ENCODE results near the gene CHMP4A. TPM values are rescaled to one million over a fixed set of nuclear protein-coding genes. Genes with fewer than 3 reads are reported as not detected.

The CHMP4A gene
- polyA plus RNA-seq, 1 donor, result 92.5 TPM

- peaks cover 18% of the 10 kb centered on the region for H3K4me1 ChIP-seq (ENCODE audit: control insufficient read depth, insufficient read depth, low read length)
- H3K27ac ChIP-seq (ENCODE audit: low read length), result no peak overlapping the region
- DNase-seq, result no peak
- no peaks in the 10 kb centered on the region for H3K27me3 ChIP-seq (ENCODE audit: control insufficient read depth, insufficient read depth, low read length)
- H3K36me3 ChIP-seq (ENCODE audit: control insufficient read depth, insufficient read depth, low read length), result peaks cover 59% of the 10 kb centered on the region
- H3K9me3 ChIP-seq (ENCODE audit: control insufficient read depth, low read depth, low read length), result no peaks in the 10 kb centered on the region
- 93% methylated on average over 3 of the region's 5 CpGs for WGBS (ENCODE audit: insufficient coverage, low lambda C conversion rate)
- no peak overlapping the region for H3K4me3 ChIP-seq (ENCODE audit: low read length)
These were observed 22.8 kb upstream of the CHMP4A start for GRCh38 chr14:24235804-24236688.

GRCh38 chr14:24234095-24235005 is 21.1 kb upstream of the CHMP4A start:
- no peaks in the 10 kb centered on the region for H3K27me3 ChIP-seq (ENCODE audit: control insufficient read depth, insufficient read depth, low read length)
- peaks cover 42% of the 10 kb centered on the region for H3K36me3 ChIP-seq (ENCODE audit: control insufficient read depth, insufficient read depth, low read length)
- peaks cover 12% of the 10 kb centered on the region for H3K4me1 ChIP-seq (ENCODE audit: control insufficient read depth, insufficient read depth, low read length)

GRCh38 chr14:24233538-24233866 is 20.2 kb upstream of the CHMP4A start:
- DNase-seq, result no peak
- 57% methylated on average over 1 of the region's 2 CpGs for WGBS (ENCODE audit: insufficient coverage, low lambda C conversion rate)

More at GRCh38 chr14:24234095-24235005, 21.1 kb upstream of the CHMP4A start:
- Histone ChIP-seq H3K27ac (ENCODE audit: low read length) (no peak overlapping the region), H3K9me3 (ENCODE audit: control insufficient read depth, low read depth, low read length) (no peaks in the 10 kb centered on the region), H3K4me3 (ENCODE audit: low read length) (no peak overlapping the region)
- no CpG with 5 or more reads among the region's 3 CpGs for WGBS (ENCODE audit: insufficient coverage, low lambda C conversion rate)
- DNase-seq, result no peak

GRCh38 chr14:24232645-24233537 is 19.6 kb upstream of the CHMP4A start, which contains the start of gene GMPR2:
GMPR2 (plus strand) TSS chr14:24232929; CDS start chr14:24233254, 325 bp downstream.
- Histone ChIP-seq H3K27me3 (ENCODE audit: control insufficient read depth, insufficient read depth, low read length) (no peaks in the 10 kb centered on the region), H3K27ac (ENCODE audit: low read length) (peak within 1 kb of the TSS; percentile 75), H3K4me1 (ENCODE audit: control insufficient read depth, insufficient read depth, low read length) (peaks cover 12% of the 10 kb centered on the region), H3K36me3 (ENCODE audit: control insufficient read depth, insufficient read depth, low read length) (peaks cover 33% of the 10 kb centered on the region), H3K9me3 (ENCODE audit: control insufficient read depth, low read depth, low read length) (no peaks in the 10 kb centered on the region), H3K4me3 (ENCODE audit: low read length) (peak within 1 kb of the TSS; percentile 62)
- no peak for DNase-seq
- WGBS (ENCODE audit: insufficient coverage, low lambda C conversion rate), result 0% methylated on average over 1 of the region's 38 CpGs

More at GRCh38 chr14:24233538-24233866, 20.2 kb upstream of the CHMP4A start:
- Histone ChIP-seq H3K27ac (ENCODE audit: low read length) (peak overlapping the region; percentile 75), H3K36me3 (ENCODE audit: control insufficient read depth, insufficient read depth, low read length) (peaks cover 35% of the 10 kb centered on the region), H3K9me3 (ENCODE audit: control insufficient read depth, low read depth, low read length) (no peaks in the 10 kb centered on the region), H3K27me3 (ENCODE audit: control insufficient read depth, insufficient read depth, low read length) (no peaks in the 10 kb centered on the region), H3K4me3 (ENCODE audit: low read length) (peak overlapping the region; percentile 62), H3K4me1 (ENCODE audit: control insufficient read depth, insufficient read depth, low read length) (peaks cover 12% of the 10 kb centered on the region)

GRCh38 chr14:24232121-24232644 is 18.9 kb upstream of the CHMP4A start, which contains the start of gene NEDD8:
NEDD8 (minus strand) TSS chr14:24232367; CDS start chr14:24232267, 100 bp downstream.
- Histone ChIP-seq H3K4me3 (ENCODE audit: low read length) (peak within 1 kb of the TSS; percentile 62), H3K36me3 (ENCODE audit: control insufficient read depth, insufficient read depth, low read length) (peaks cover 28% of the 10 kb centered on the region), H3K27ac (ENCODE audit: low read length) (peak within 1 kb of the TSS; percentile 75), H3K27me3 (ENCODE audit: control insufficient read depth, insufficient read depth, low read length) (no peaks in the 10 kb centered on the region), H3K9me3 (ENCODE audit: control insufficient read depth, low read depth, low read length) (no peaks in the 10 kb centered on the region), H3K4me1 (ENCODE audit: control insufficient read depth, insufficient read depth, low read length) (peaks cover 12% of the 10 kb centered on the region)
- no CpG with 5 or more reads among the region's 30 CpGs for WGBS (ENCODE audit: insufficient coverage, low lambda C conversion rate)
- peak; percentile 89 to 95 for DNase-seq

GRCh38 chr14:24231263-24232120 is 18.2 kb upstream of the CHMP4A start:
- H3K4me1 ChIP-seq (ENCODE audit: control insufficient read depth, insufficient read depth, low read length), result peaks cover 12% of the 10 kb centered on the region
- H3K27ac ChIP-seq (ENCODE audit: low read length), result peak overlapping the region; percentile 75
- 40% methylated on average over 1 of the region's 23 CpGs for WGBS (ENCODE audit: insufficient coverage, low lambda C conversion rate)
- H3K27me3 ChIP-seq (ENCODE audit: control insufficient read depth, insufficient read depth, low read length), result no peaks in the 10 kb centered on the region
- peaks cover 21% of the 10 kb centered on the region for H3K36me3 ChIP-seq (ENCODE audit: control insufficient read depth, insufficient read depth, low read length)
- H3K4me3 ChIP-seq (ENCODE audit: low read length), result peak overlapping the region; percentile 62
- H3K9me3 ChIP-seq (ENCODE audit: control insufficient read depth, low read depth, low read length), result no peaks in the 10 kb centered on the region
- no peak for DNase-seq

- Histone ChIP-seq H3K4me1 (ENCODE audit: control insufficient read depth, insufficient read depth, low read length) (peaks cover 12% of the 10 kb centered on the region), H3K9me3 (ENCODE audit: control insufficient read depth, low read depth, low read length) (no peaks in the 10 kb centered on the region), H3K27ac (ENCODE audit: low read length) (no peak overlapping the region), H3K36me3 (ENCODE audit: control insufficient read depth, insufficient read depth, low read length) (peaks cover 6% of the 10 kb centered on the region), H3K4me3 (ENCODE audit: low read length) (no peak overlapping the region), H3K27me3 (ENCODE audit: control insufficient read depth, insufficient read depth, low read length) (no peaks in the 10 kb centered on the region)
- no CpG with 5 or more reads among the region's 1 CpG for WGBS (ENCODE audit: insufficient coverage, low lambda C conversion rate)
- no peak for DNase-seq
These were observed 15.6 kb upstream of the CHMP4A start for GRCh38 chr14:24228902-24229301.

- peaks cover 6% of the 10 kb centered on the region for H3K36me3 ChIP-seq (ENCODE audit: control insufficient read depth, insufficient read depth, low read length)
- H3K27ac ChIP-seq (ENCODE audit: low read length), result no peak overlapping the region
- no peaks in the 10 kb centered on the region for H3K27me3 ChIP-seq (ENCODE audit: control insufficient read depth, insufficient read depth, low read length)
- H3K4me3 ChIP-seq (ENCODE audit: low read length), result no peak overlapping the region
- H3K9me3 ChIP-seq (ENCODE audit: control insufficient read depth, low read depth, low read length), result no peaks in the 10 kb centered on the region
- DNase-seq, result no peak
- peaks cover 4% of the 10 kb centered on the region for H3K4me1 ChIP-seq (ENCODE audit: control insufficient read depth, insufficient read depth, low read length)
- WGBS (ENCODE audit: insufficient coverage, low lambda C conversion rate), result no CpG with 5 or more reads among the region's 1 CpG
These were observed 13.2 kb upstream of the CHMP4A start for GRCh38 chr14:24226473-24226872.

GRCh38 chr14:24224618-24225071 is 11.4 kb upstream of the CHMP4A start:
- no peak for DNase-seq
- no peaks in the 10 kb centered on the region for H3K4me1 ChIP-seq (ENCODE audit: control insufficient read depth, insufficient read depth, low read length)
- peaks cover 6% of the 10 kb centered on the region for H3K36me3 ChIP-seq (ENCODE audit: control insufficient read depth, insufficient read depth, low read length)
- no peaks in the 10 kb centered on the region for H3K27me3 ChIP-seq (ENCODE audit: control insufficient read depth, insufficient read depth, low read length)
- H3K27ac ChIP-seq (ENCODE audit: low read length), result no peak overlapping the region
- WGBS (ENCODE audit: insufficient coverage, low lambda C conversion rate), result no CpG with 5 or more reads among the region's 7 CpGs
- H3K9me3 ChIP-seq (ENCODE audit: control insufficient read depth, low read depth, low read length), result no peaks in the 10 kb centered on the region
- H3K4me3 ChIP-seq (ENCODE audit: low read length), result no peak overlapping the region

Data from large intestine (tissue), 3 donors.